HG02571 (cell line): ENCODE measurements around the gene TMEM130.
"Not testable (repeated sequence)": the region's sequence is repeated elsewhere in the genome, so short reads cannot be mapped to it uniquely, and the experiment has no call there.

Experiments used
- ATAC-seq: cut with Tn5 transposase; IDR thresholded peaks from one replicate; pipeline ENCODE4 v1.9.1; 2021; ENCODE audit warnings: mild to moderate bottlenecking, moderate library complexity; ENCODE audit not compliant: unreplicated experiment

Gene TMEM130

DNA sequence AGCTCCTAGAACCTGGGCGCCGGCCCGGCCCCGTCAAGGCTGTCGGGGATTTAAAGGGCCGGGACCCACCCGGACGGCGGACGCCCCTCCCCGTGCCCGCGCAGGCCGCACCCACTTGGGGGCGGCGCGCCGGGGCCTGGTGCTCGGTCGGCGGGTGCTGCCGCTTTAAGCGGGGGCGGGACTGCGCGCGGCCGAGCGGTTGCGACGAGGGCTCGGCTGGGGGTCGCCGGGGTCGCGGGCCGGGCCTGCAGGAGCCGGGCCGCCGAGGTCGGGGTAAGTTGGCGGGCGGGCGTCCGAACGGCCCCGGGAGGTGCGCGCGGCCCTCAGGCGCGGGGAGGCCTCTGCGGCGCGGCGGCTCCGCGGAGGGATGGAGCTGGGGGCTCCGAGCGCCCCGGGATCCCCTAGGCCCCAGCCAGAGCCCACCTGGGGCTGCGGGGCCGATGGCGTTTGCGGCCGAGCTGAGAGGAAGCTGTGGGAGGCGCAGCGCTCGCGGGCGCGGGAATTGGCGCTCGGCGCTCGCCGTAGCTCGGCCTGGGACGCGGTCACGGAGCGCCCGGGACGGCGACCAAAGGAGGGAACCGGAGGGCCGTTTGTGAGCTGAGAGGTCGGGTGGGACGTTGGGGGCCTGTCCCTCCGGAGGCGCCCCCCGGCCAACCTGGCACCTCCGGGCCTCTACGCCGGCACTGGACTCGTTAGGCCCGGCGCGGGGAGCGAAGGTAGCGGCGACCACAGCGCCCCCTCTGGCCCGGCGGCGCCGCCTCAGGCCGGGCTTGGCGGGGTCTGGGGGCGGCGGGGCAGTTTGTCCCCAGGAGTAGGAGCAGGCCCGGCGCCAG, 8.8 kb upstream of the TMEM130 start, which contains the start of gene TRRAP:
TSS of gene TRRAP (plus strand) at position 168 of the 833 bp plus-strand sequence. CDS start 2,619 bp downstream, outside the sequence.
- peak; percentile 64 for ATAC-seq

DNA sequence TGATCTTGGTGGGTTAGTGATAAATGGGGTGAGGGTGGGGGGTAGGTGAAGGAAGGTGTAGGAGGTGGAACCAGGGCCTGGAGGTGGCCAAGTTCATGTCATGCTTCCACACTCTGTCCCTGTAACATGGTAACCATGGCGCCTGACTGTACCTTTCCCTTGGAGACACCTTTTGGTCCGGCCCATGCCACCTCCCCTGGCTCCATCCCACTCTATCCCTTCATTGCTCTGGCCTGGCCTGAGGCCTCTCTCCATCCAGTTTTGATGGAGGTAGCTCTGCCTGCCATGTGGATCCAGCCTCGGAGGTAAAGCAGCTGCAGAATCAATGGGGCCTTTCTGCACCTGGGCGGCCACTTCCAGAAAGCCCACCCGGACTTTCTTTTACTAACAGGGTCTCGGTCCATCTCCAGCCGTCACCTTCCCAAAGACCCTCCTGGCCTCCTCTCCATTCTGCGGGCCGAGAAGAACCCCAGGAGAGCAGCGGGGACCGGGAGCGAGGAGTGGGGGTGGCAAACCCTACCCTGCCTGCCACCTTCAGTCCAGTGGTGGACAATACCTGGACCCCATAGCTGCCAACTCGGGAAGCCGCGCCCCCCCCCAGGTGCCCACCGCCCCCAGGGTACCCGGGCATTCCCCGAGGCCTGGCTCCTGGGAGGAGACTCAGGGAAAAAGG, 8.0 kb upstream of the TMEM130 start:
- ATAC-seq, result no peak

DNA sequence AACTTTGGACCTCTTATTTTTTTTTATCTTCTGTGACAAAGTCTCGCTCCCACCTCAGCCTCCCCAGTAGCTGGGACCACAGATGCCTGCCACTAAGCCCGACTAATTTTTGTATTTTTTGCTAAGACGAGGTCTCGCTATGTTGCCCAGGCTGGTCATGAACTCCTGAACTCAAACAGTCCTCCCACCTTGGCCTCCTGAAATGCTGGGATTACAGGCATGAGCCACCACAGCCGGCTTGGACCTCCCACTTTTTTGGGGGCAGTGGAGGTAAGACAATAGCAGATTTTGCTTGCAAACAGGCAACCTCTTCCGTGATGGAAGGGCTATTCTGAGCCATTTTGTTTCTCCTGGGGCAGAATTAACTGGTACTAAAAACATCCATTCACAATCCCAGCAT, 7.3 kb upstream of the TMEM130 start:
- no peak for ATAC-seq

DNA sequence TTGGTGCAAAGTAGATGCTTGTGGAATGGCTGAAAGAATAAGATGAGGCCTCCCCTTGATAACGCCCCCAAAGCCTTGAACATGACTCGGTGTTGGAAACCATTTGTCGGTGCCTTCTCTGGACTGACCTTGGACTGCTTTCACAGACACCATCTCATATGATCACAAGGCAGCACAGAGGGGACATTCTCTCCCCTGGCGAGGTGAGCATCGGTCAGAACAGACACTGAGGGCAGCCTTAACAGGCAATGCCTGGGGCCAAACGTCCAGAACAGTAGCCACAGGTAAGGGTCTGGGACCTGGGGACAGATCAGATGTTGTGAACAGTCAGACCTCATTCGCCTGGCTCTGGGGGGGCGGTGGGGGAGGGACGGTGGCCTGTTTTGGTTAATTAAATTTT, 5.7 kb upstream of the TMEM130 start:
- ATAC-seq, result no peak

DNA sequence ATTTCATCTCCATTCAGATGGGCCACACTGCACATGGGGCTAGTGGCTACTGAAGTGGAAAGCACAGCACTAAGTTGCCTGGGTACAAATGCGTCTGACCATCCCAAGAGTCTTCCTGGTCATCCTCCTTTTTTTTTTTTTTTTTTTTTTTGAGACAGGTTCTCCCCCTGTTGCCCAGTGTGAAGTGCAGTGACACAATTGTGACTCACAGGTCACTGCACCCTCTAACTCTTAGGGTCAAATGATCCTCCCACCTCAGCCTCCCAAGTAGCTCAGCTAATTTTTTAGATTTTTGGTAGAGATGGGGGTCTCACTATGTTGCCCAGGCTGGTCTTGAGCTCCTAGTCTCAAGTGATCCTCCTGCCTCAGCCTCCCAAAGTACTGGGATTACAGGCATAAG, 5.1 kb upstream of the TMEM130 start:
- no peak for ATAC-seq

DNA sequence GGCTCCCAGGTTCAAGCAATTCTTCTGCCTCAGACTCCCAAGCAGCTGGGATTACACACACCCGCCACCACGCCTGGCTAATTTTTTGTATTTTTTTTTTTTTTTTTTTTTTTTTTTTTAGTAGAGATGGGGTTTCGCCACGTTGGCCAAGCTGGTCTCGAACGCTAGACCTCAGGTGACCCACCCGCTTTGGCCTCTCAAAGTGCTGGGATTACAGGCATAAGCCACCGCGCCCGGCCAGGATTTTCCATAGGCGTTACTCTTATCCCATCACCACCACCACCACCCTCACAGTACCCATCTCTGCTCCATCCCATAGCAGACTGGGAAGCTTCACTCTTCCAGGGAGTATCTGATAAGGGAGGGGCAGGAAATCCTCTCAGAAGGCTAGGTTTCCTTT, 3.8 kb upstream of the TMEM130 start:
- not testable (repeated sequence) for ATAC-seq

DNA sequence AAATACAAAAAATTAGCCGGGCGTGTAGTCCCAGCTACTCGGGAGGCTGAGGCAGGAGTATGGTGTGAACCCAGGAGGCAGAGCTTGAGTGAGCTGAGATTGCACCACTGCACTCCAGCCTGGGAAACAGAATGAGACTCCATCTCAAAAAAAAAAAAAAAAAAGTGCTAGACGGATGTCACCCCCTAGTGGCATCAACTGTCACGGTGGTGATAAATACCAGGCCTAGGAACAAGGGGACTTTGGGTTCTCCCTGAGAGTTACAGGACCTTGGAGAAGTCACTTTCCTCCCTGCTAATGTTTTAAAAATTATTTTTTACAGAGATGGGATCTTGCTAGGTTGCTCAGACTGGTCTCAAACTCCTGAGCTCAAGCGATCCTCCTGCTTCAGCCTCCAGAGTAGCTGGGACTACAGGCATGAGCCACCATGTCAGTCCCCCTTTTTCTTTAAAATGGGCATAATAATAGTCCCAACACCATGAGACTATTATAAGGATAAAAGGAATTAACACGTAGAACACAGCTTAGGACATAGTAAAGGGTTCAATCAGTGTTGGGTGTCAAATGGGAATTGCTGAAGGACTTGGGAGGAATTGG, 2.6 kb upstream of the TMEM130 start:
- no peak for ATAC-seq

DNA sequence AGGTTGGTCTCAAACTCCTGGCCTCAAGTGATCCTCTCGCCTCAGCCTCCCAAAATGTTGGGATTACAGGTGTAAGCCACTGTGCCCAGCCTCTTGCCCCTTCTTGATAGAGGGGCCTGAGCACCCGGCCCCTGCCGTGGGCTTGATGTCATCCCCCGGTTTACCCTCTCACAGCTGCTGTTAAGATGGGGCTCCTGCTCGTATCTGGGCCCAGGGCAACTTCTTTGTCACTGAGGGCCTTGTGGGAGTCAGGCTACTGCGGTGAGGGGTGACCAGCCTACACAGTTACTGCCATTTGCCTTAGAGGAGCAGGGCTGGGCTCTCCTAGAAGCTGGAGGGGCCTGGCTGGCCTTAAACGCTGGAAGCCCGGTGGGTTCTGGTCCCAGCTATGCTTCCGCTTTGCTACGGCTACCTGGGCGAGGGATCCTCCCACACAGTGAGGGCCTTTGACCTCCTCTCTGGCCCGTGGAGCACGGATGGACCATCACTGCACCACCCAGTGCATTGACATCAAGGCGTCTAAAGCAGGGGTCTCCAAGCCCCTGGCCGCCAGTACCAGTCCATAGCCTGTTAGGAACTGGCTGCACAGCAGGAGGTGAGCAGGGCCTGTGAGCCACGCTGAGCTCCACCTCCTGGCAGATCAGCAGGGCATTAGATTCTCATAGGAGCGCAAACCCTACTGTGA, 1.1 kb upstream of the TMEM130 start:
- no peak for ATAC-seq

DNA sequence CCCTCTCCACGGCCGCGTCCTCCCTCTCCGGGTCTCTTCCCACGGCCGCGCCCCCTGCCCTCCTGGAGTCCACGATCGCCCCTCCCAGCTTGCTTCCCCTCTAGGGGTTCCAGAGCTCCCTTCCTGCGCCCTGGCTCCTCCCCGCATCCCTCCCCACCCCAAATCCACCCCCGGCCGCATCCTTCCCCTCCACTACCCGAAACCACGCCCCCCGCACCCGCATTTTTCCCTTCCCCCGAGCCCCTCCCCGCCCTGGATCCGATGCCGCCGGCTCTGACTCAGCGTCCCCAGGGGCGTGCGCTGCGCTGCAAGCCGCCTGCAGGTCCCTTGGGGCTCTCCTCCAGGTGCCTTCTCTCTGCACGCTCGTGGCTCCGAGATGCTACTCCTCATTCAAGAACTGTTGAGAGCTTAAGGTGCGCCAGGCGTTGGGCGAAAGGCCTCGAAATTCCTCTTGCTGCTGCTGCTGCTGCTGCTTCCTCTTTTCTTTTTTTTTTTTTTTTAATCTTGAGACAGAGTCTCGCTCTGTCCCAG, 372 bp upstream of the TMEM130 start:
- ATAC-seq, result peak; percentile 66

DNA sequence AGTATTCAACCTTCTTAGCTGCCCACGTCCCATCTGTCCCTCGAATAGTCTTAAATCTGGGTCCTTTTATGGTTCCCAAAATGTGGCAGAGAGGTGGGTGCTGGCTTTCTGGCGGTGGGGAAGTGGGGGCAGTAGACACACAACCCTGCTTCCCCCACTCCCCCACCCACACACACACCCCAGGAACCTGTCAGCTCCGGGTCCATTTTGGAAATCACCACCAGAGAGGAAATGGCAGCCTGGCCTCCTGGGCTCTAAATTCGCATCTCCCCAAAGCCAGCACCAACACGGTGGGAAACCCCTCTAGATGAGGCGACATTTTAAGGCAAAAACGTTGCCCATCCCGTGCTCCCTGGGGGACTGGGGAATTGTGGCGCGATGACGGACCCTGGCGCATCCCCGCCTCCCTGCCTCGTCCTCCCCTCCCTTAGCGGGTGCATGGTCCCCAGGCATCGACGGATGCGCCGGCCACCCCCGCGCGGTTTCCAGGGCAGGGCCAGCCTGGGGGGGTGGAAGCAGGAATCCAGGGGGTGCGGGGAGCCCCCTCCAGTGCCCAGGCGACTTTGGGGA, 702 bp downstream of the TMEM130 start:
- ATAC-seq, result no peak

DNA sequence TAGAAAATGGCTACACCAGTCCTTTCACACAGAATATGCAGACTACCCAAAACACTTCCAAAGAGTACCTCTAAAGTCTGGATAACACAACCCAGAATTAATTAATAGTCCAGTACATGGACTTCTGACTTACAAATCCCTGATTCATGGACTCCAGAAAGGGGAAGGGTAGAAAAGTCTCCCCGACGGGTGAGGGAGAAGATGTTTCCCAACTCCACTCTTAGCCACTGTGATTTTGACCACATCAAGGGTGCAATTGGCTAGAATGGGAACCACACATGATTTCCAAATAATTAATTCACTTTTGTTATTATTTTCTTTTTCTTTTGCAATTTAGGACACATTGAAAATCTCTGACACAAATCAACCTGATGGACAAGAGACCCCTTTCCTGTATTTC, 1.4 kb downstream of the TMEM130 start:
- ATAC-seq, result no peak

DNA sequence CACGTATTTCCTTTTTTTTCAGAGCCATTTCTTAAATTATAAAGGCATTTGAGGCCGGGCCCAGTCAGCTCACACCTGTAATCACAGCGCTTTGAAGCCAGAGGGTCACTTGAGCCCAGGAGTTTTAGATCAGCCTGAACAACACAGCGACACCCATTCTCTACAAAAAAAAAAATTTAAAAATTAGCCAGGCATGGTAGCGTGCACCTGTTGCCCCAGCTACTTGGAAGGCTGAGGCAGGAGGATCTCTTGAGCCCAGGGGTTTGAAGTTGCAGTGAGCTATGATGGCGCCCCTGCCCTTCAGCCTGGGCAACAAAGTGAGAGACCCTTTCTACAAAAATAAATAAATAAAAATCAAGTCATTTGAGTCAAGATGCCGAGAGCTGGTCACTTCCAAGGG, 3.0 kb downstream of the TMEM130 start:
- no peak for ATAC-seq

DNA sequence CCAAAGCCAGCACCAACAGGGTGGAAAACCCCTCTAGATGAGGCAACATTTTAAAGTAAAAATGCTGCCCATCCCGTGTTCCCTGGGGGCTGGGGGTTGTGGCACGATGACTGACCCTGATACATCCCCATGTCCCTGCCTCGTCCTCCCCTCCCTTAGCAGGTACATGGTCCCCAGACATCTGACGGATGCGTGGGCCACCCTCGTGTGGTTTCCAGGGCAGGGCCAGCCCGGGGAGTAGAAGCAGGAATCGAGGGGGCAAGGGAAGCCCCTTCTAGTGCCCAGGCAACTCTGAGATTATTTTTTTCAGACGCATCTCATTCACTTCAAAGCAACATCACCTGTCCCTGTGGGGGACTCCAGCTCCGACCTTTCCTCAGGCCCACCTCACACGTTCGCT, 3.5 kb downstream of the TMEM130 start:
- no peak for ATAC-seq

DNA sequence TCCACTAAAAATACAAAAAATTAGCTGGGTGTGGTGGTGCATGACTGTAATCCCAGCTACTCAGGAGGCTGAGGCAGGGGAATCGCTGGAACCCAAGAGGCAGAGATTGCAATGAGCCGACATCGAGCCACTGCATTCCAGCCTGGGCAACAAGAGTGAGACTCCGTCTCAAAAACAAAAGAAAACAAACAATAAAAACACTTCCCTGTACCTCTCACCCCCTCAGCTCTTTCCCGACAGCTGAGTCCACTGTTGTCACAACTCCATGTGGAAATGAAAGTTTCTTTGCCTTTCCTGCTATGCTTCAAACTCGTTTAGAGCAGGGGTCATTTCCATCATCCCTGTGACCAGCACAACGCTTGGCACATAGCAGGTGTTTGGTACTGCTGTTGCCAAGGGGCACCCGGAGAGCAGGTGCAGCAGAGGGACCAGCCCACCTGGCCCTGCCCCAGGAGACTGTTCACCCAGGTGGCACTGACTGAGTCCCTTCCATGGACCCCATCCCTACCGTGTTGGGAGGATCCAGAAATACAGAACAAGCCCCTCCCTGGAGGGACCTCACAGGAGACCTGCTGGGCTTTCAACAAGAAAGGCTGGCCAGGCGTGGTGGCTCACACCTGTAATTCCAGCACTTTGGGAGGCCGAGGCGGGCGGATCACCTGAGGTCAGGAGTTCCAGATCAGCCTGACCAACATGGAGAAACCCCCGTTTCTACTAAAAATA, 4.9 kb downstream of the TMEM130 start:
- no peak for ATAC-seq

DNA sequence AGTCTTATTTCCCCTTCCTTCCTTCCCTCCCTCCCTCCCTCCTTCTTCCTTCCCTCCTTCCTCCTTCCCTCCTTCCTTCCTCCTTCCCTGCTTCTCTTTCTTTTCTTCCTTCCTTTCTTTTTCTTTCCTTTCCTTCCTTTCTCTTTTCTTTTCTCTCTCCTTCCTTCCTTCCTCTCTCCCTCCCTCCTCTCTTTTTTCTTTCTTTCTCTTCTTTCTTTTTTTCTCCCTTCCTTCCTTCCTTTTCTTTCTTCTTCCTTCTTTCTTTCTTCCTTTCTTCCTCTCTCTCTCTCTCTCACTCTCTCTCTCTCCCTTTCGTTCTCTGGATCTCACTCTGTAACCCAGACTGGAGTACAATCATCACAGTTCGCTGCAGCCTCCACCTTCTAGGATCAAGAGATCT, 6.2 kb downstream of the TMEM130 start:
- ATAC-seq, result no peak

DNA sequence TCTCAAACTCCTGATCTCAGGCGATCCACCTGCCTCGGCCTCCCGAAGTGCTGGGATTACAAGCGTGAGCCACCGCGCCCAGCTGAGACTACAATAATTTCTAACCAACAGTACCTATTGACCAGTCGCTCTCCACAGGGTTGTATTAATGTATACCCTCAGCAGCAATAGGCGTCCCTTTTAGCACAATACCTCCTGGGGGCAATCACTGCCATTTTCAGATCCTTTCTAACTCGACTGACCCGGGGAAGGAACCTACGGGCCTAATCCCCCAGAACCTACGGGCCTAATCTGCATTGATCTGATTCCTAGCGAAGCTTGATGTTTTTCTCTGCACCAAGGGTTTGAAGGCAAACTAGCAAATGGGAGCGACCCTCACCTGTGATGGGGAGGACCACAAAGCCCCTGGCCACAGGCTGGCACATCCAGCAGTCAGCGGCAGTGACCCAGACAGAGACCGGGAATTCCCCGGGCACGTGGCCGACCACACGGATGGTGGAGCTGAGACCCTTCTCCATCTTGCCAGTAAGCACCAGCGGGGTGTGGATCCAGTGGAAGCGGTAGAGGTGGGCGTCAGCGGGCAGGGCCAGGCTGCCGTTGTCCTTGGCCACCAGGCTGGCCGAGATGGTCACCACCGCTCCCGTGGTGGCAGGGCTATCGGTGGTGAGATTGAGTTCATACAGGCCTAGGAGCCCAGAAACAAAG, 6.9 kb downstream of the TMEM130 start:
- ATAC-seq, result no peak

DNA sequence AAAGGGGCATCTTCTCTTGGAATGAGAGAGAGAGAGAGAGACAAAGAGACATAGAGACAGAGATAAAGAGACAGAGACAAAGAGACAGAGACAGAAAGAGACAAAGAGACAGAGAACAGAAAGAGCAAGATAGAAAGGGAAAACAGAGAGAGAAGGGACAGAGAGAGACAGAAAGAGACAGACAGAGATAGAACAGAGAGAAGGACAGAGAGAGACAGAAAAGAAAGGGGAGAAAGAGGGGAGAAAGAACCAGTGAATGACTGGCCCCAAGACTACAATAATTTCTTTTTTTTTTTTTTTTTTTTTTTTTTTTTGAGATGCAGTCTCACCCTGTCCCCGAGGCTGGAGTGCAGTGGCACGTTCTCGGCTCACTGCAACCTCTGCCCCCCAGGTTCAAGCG, 7.6 kb downstream of the TMEM130 start:
- ATAC-seq, result no peak

DNA sequence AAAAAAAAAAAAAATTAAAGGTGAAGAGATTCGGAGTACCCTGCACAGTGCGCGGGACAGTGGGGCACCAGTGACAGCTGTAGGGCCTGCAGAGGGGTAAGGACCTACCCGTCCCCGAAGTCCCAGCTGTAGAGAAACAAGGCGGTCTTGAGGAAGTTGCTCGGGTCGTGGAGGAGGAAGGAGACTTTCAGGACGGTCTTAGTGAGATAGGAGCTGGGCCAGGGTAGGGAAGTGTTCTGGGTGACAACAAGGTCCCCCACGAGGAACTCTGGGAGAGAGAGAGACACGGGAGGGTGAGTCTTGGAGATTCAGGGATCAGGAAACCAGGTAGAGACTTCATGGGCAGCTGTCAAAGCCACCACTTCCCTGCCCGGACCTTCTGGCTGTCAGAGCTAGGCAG, 9.7 kb downstream of the TMEM130 start:
- ATAC-seq, result no peak

DNA sequence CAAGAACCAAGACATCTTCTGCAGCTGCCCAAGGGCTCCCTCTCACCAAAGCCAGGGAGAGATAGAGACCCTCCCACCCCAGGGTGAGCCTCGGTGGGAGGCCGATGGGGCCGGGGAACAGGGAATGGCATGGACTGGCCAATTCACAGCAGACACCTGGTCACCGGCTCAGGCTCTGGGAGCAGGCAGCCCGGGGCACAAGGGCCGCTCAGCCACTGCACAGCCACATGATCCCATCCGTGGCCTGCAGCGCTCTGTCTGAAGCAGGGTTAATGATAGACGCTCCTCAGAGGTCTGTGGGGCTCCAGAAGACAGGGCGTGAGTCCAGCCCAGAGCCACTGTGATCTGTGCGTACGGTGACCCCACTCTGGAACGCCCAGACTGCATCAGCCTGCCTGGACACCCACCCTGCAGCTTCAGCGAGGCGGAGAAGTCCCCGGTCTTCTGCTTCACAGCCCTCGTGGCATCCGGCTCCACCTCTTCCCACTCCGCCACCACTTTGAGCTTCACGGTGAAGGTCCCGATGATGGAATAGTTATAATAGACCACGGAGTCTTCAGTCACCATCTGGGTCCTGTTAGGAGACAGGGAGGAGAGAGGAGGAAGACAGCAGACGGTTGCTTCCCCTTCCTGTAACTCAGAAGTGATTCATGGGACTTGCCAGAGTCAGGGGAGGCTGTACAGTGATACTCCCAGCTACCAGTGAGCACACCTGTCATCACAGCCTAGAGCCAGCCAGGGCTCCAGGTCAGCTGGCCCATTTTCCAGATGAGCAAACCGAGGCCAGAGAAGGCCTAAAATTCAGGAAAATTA, 14.0 kb downstream of the TMEM130 start:
- no peak for ATAC-seq
